Peyer's patch (tissue), 4 donors: Measurements from ENCODE around the gene SLC34A1.

ENCODE experiments used
- POLR2A ChIP-seq, 2 donors: fragments of 450-650 bp; IDR thresholded peaks; one replicate each; pipeline ENCODE4 v1.5.1; 2017; ENCODE audit warnings: antibody characterized with exemption in 2 of 2, mild to moderate bottlenecking in 2 of 2, moderate library complexity in 2 of 2
- TF ChIP-seq, protein P1 (sequence below), 6 experiments: fragments of 450-650 bp in 4 of 6; fragments of 200-600 bp in 2 of 6; sonication (generic) in 1 of 6; IDR thresholded peaks; one replicate each; pipeline ENCODE4 v1.5.1; 2017 to 2019; ENCODE audit warnings: antibody characterized with exemption in 6 of 6, mild to moderate bottlenecking in 3 of 6, moderate library complexity in 1 of 6

GRCh38 chr5:177437623-177438022, 53.4 kb downstream of the SLC34A1 start:
- TF ChIP-seq, protein P1, sequence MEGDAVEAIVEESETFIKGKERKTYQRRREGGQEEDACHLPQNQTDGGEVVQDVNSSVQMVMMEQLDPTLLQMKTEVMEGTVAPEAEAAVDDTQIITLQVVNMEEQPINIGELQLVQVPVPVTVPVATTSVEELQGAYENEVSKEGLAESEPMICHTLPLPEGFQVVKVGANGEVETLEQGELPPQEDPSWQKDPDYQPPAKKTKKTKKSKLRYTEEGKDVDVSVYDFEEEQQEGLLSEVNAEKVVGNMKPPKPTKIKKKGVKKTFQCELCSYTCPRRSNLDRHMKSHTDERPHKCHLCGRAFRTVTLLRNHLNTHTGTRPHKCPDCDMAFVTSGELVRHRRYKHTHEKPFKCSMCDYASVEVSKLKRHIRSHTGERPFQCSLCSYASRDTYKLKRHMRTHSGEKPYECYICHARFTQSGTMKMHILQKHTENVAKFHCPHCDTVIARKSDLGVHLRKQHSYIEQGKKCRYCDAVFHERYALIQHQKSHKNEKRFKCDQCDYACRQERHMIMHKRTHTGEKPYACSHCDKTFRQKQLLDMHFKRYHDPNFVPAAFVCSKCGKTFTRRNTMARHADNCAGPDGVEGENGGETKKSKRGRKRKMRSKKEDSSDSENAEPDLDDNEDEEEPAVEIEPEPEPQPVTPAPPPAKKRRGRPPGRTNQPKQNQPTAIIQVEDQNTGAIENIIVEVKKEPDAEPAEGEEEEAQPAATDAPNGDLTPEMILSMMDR (IDR thresholded peaks at IDR 0.05), result no peak
- TF ChIP-seq POLR2A (IDR thresholded peaks at IDR 0.05), result no peak
